GM18508 (cell line): Measurements from ENCODE around the gene TCF3.
"Not testable (repeated sequence)": the region's sequence is repeated elsewhere in the genome, so short reads cannot be mapped to it uniquely, and the experiment has no call there.

ENCODE experiments used
- ATAC-seq: cut with Tn5 transposase; IDR thresholded peaks from one replicate; pipeline ENCODE4 v1.9.1; 2021; ENCODE audit warnings: moderate number of reproducible peaks; ENCODE audit not compliant: insufficient read depth, unreplicated experiment

TCF3 gene

GRCh38 chr19:1652471-1653299, at the start of gene TCF3:
Gene TCF3, minus strand, starts transcription at chr19:1652615. Its CDS starts 2,367 bp downstream, at chr19:1650248.
- peak; percentile 49 for ATAC-seq

GRCh38 chr19:1700733-1701663, 48.6 kb upstream of the TCF3 start:
- no peak for ATAC-seq

DNA sequence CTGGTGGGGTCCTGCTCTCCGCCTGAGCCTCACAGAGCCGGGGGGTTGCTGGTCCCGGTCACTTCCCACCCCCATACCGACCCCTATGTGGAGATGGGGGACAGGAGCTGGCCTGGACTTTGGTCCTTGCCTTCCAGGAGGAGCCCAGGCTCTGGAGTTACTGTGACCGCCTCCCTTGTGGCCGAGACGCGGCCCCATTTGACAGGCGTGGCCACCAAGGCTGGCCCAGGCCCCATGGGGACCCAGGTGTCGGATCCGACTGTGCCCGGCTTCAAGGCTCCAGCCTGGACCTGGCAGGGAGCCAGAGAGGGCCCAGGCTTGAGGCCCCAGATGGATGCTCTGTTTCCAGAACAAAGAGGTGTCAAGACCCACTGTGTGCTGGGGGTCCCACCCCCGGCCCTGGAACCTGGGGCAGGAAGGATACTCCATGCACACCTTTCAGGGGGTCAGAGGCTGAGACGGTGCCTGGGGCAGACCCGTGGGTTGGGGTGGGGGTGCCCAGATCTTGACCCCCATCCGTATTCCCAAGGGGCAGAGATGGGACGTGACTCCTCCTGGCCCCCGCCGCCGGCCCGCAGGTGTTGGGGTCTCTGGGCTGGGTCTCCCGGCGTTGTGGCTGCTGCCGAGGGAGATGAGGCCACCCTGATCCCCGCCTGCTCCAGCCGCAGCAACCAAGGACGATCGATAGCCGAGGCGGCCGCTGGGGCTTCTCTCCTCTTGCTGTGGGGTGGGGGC, 47.8 kb upstream of the TCF3 start:
- ATAC-seq, result no peak

DNA sequence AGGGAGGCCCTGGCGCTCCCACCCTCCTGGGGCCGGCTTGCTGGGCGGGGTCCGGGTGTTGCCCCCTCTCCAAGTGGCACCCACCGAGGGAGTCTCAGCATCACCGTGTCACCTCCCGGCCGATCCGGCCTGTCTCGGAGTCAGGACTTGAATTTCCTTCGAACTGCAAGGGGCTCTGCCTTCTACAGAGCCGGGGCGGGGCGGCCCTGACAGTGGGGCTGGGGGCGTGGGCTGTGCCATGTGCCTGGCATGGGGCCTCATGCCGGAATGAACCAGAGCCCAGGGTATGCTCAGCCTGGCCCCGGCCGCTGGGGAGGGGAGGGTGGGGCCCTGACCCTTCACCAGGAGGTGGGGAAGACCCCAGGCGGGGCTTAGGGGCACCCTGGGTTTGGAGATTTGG, 47.0 kb upstream of the TCF3 start:
- ATAC-seq, result no peak

DNA sequence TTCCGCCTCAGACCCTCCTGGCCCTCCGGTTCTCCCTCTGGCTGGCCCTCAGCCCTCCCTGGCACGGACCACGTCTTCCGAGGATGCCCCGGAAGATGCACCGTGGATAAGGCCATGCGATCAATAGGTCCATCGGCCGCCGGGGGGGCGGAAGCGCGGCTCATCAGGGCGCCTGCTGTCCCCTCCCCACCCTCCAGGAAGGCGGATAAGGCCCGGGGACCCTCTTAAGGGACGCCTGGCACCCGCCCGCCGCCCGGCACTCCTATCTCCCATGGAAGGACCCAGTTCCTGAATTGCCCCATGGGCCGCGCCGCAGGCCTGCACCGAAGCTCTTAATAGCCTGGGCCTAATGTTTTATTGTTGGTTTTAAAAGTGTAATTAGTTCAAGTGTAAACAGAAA, 46.2 kb upstream of the TCF3 start:
- no peak for ATAC-seq

- ATAC-seq, result not testable (repeated sequence)
Measured at GRCh38 chr19:1695481-1695880, 43.1 kb upstream of the TCF3 start.

GRCh38 chr19:1691589-1692290, 39.3 kb upstream of the TCF3 start:
- no peak for ATAC-seq

DNA sequence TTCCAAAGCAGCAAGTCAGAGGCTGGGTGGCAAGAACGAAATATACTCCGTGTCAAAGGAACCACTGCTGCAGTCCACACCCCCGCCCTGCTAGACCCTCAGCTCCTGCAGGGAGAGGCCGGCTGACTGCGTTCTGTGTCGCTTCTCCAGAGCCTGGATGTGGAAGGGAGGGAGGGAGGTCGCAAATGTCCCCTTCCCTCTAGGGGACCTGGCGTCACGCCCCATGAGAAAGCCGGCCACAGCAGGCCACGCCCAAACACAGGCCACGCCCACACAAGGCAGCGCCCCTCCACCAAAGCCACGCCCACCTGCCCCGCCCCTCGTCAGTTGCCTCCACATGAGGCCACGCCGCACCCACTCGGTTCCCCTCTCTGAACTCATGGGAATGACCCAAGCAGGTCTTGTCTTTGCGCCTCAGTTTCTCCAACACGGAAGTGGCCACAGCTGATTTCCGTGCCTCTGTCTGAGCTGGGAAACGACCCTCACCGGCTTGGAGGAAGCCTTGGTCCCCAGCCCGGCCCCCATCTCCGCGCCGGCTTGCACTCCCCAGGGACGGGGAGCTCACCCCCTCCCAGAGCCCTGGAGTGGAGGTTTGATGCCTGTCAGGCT, 38.4 kb upstream of the TCF3 start:
- no peak for ATAC-seq

GRCh38 chr19:1685785-1686184, 33.4 kb upstream of the TCF3 start:
- ATAC-seq, result not testable (repeated sequence)

DNA sequence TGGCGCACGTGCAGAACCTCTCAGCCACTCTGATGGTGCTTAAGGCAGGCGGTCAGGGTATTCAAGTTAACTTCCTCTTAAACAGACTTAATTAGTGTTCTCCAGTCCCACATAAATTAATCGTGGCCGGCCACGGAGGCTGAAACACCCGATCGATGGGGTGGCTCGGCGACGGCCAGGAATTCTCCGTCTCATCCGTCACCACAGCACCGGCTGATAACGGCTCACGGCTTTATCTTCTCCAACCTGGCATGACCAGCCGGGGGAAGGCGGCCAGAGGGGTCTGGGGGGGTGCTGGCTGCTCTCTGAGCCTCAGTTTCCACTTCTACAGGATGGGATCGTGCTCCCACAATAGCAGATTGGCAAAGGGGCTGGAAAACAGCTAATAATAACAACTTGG, 32.6 kb upstream of the TCF3 start:
- no peak for ATAC-seq

GRCh38 chr19:1684573-1684912, 32.1 kb upstream of the TCF3 start:
- ATAC-seq, result no peak

DNA sequence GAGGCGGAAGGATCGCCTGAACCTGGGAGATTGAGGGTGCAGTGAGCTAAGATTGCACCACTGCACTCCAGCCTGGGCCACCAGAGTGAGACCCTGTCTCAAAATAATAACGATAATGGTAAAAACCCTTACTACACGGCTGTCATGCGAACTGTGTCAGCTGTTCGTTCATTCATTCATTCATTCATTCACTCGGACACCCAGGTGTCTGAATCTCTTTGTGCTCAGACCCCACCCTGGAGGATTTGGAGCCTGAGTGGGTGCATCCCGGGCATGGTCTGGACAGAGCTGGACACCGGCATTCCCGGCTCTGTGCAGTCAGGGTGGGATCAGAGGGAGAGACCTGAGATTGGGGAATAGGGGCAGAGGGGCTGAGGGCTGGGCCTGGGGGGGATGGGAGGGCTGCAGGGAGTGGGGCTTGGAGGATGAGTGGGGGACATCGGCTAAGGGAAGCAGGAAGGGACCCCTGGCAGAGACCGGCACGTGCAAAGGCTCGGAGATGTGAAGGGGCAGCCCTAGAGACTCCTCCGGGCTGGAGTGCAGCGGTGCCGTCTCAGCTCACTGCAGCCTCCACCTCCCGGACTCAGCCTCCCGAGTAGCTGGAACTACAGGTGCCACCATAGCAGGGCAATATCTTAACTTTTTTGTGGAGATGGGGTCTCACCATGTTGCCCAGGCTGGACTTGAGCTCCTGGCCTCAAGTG, 31.6 kb upstream of the TCF3 start:
- ATAC-seq, result no peak

DNA sequence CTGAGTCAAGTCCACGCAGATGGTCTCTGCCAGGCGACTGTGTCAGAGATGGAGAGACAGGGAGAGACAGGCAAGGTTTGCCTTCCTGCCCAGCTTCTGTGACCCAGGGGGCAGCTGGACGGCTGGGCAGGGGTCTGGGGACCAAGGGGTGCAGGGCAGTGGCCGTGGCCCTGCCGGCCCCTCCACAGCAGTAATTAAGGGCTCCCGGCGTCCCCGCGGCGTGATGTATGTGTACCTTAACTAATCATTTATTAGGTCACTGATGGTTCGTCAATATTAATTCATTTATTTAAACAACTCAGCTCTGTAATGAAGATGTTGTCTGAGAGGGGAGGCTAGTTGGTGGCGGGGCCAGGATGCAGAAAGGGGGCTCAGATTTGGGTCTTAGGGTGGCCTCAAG, 28.6 kb upstream of the TCF3 start:
- no peak for ATAC-seq

DNA sequence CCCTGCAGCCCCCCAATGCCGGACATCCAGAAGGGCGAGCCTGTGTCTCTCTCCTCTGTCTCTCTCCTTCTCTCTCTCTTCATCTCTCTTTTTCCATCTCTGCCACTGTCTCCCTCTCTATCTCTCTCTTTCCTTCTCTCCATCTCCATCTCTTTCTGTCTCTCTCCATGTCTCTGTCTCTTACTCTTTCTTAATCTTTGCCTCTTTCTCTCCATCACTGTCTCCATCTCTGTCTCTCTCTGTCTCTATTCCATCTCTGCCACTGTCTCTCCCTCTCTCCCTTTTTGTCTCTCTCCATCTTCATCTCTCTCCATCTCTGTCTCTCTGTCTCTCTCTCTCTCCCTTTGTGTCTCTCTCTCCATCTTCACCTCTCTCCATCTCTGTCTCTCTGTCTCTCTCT, 25.7 kb upstream of the TCF3 start:
- ATAC-seq, result no peak

GRCh38 chr19:1676351-1677266, 24.2 kb upstream of the TCF3 start:
- no peak for ATAC-seq

DNA sequence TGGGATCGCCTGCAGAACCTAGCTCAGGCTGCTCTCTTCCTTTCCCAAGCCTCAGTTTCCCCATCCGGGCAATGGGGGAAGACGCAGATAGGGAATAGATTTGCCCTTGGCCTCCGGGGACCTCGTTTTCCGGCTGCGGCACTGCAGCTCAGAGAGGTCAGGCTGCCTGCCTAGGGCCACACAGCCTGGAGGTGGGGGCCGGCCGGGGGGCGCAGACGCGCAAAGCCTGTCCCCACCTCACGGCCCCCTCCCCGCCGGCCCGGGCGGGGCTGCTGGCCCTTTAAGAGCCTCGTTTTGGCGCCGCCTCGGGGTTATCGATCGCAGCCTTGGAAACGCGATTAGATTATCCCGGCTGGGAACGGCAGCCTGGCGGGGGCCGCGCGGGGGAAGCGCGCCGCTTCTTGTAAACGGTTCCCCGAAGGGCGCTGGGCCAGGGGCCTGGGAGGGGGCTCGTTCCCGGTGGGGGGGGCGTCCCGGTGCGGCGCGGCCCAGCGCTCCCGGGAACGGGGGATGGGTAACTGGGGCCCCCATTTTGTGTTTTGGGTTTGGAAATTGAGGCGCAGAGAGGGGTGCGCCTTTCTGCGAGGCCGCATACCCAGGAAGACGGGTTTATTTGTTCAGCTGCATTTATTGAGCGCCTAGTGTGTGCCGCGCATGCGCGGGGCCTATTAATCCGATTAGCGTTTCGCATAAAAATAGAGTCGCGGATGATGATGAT, 23.4 kb upstream of the TCF3 start:
- ATAC-seq, result no peak

DNA sequence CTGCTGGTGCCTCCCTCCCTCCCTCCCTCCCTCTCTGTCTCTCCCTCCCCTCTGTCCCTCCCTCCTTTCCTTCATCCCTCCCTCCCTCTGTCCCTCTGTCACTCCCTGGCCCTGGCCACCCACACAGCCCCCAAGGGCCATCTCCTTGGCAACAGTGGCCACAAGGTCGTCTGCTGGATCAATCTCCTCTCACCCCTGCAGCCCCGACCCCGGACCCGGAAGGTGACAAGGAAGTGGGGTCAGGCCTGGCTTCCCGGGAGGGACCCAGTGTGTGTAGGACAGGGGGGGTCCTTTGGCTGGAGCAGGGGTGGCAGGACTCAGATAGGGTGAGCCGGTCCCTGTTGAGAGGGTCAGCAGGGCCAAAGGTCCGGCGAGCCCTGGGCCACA, 21.9 kb upstream of the TCF3 start:
- ATAC-seq, result no peak
